A549 (cell line): ENCODE data around the gene LHB. TPM values are rescaled to one million over a fixed set of nuclear protein-coding genes. Genes with fewer than 3 reads are reported as not detected.
A peak's percentile ranks its signal among the peaks of the same experiment; 100 is the strongest.

Experiments used
- ATAC-seq, 2 experiments: fragments of 200-7000 bp in 1 of 2; fragments of >200 bp in 1 of 2; cut with Nextera tagmentation in 1 of 2; cut with Tn5 transposase in 1 of 2; 3 replicates each; pipeline versions ENCODE4 v1.8.0 to v1.9.1; 2018 to 2020; ENCODE audit warnings: mild to moderate bottlenecking in 1 of 2, moderate library complexity in 1 of 2
- CTCF ChIA-PET: fragments of 300-600 bp; sonication (Branson Sonifier 250); formaldehyde crosslinking; extraction: SDS; loops from one replicate; lab custom pipeline; 2021; ENCODE audit warnings: antibody characterized with exemption, inconsistent platforms; lab: Yijun Ruan, JAX
- POLR2A ChIA-PET: fragments of 350-600 bp; formaldehyde crosslinking; extraction: SDS; loops from one replicate; lab custom pipeline; 2021; ENCODE audit warnings: antibody characterized with exemption, inconsistent platforms; lab: Yijun Ruan, JAX
- DNase-seq, 2 experiments: peaks; one replicate each; pipeline versions ENCODE4 v3.0.0 to v3.0.0-alpha.2; 2011 to 2016; ENCODE audit warnings: low read depth in 1 of 2, low spot score in 1 of 2
- FAIRE-seq: peaks from 2 replicates; lab custom pipeline; 2011; peaks lifted over from hg19 to GRCh38; lab: Jason Lieb, UNC
- H3K27ac ChIP-seq, 2 experiments: fragments of >200 bp; sonication (Bioruptor Twin); formaldehyde crosslinking; 3 replicates each; pipeline ENCODE4 v1.5.1; 2016 to 2017
- H3K4me1 ChIP-seq: fragments of >200 bp; sonication (Bioruptor Twin); formaldehyde crosslinking; 3 replicates; pipeline ENCODE4 v1.6.1; 2016
- H3K4me2 ChIP-seq: fragments of >200 bp; sonication (Bioruptor Twin); formaldehyde crosslinking; 3 replicates; pipeline ENCODE4 v1.6.1; 2016
- H3K4me3 ChIP-seq: fragments of >200 bp; sonication (Bioruptor Twin); formaldehyde crosslinking; 3 replicates; pipeline ENCODE4 v1.5.1; 2016
- H3K9me3 ChIP-seq: fragments of >200 bp; sonication (Bioruptor Twin); formaldehyde crosslinking; 3 replicates; pipeline ENCODE4 v1.6.1; 2016
- CBX2 ChIP-seq: fragments of 200-600 bp; sonication (generic); IDR thresholded peaks from 2 replicates; pipeline ENCODE4 v1.6.1; 2016; ENCODE audit warnings: low read depth, mild to moderate bottlenecking, borderline replicate concordance
- FOSL2 ChIP-seq, 2 experiments: fragments of 450-650 bp in 1 of 2; fragments of >200 bp in 1 of 2; sonication (Bioruptor Twin) in 1 of 2; formaldehyde crosslinking; IDR thresholded peaks; 2 replicates each; pipeline versions ENCODE4 v1.5.0 to v1.6.1; 2016 to 2020; ENCODE audit warnings: mild to moderate bottlenecking in 1 of 2, moderate library complexity in 1 of 2
- GATA3 ChIP-seq: IDR thresholded peaks from 2 replicates; pipeline ENCODE4 v1.6.1; 2012; ENCODE audit warnings: borderline replicate concordance
- JUN ChIP-seq, 2 experiments: fragments of >200 bp; sonication (Bioruptor Twin); formaldehyde crosslinking; IDR thresholded peaks; 2 replicates in 1 of 2; 3 replicates in 1 of 2; pipeline ENCODE4 v1.6.1; 2016 to 2017
- SMC3 ChIP-seq: fragments of >200 bp; sonication (Bioruptor Twin); formaldehyde crosslinking; IDR thresholded peaks from 3 replicates; pipeline ENCODE4 v1.6.1; 2018; ENCODE audit warnings: inconsistent platforms
- ZSCAN20 ChIP-seq: fragments of 250-450 bp; sonication (Bioruptor Pico); IDR thresholded peaks from 2 replicates; pipeline ENCODE4 v1.8.0; 2022; ENCODE audit warnings: mild to moderate bottlenecking, moderate library complexity
- WGBS: methylation state at CpG from one replicate; pipeline ENCODE4 v1.1.6; 2017; ENCODE audit errors: missing lambda C conversion rate; 5-methylcytosine and 5-hydroxymethylcytosine counted together
- polyA plus RNA-seq, 4 experiments: library from polyadenylated mRNA; depleted of rRNA in 3 of 4; stranded (reverse); fragments of >200 nt; fragmentation: RNase III in 1 of 4; extraction: RNeasy Plus Mini Kit Qiagen cat#74134 plus additional on column Dnase treatment in 1 of 4; gene quantifications; 2 replicates in 3 of 4; 3 replicates in 1 of 4; pipeline ENCODE4 v1.2.3, GENCODE V29; 2011 to 2017
- TF ChIP-seq, protein P1 (sequence below): IDR thresholded peaks from 2 replicates; pipeline ENCODE4 v1.6.1; 2012
- TF ChIP-seq, protein P2 (sequence below): IDR thresholded peaks from 2 replicates; pipeline ENCODE4 v1.6.1; 2012
- TF ChIP-seq, protein P3 (sequence below): fragments of >200 bp; sonication (Bioruptor Twin); formaldehyde crosslinking; IDR thresholded peaks from 3 replicates; pipeline ENCODE4 v1.6.1; 2016

The LHB gene
- polyA plus RNA-seq, 2 of the 4 experiments (the other 2 are of a cell fraction) = 0.22 TPM; not detected in 1

DNA sequence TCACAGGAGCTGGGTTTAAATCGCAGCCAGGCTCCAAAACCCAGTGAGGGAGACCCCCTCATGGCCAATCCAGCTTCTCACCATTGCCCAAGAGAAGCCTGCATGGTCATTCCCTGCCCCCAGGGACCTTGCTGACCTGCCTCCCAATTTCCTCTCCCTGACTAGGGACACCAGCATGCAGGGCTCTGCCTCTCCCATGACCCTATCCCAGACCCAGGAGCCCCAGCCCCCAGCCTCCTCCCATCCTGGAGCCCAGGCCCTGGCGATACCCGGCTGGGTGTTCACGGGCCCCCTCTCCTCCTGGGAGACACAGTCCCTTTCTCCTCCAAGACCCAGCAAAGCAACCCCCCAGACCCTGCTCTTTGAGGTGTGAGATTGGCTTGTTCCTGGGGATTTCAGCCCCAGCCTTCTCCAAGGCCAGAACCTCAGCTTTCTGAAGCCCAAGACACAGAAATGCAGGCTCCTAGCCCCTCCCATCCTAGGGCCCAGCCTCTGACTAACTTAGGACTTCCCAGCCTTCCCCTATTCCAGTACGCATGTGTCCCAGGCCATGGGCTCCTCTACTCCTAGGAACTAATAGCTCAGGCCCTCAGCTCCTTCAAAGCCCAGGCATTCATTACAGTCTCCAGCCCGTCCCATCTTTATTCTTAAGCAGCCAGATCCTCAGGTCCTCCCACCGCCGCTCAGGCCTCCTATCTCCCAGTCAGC lies 24.9 kb downstream of the LHB start:
- DNase-seq = peak; percentile 63 to 75
- Histone ChIP-seq H3K4me3 (peak overlapping the region; percentile 73), H3K9me3 (no peaks in the 10 kb centered on the region), H3K4me1 (peaks cover 20% of the 10 kb centered on the region)
- WGBS = 61% methylated on average over 8 of the region's 8 CpGs
- TF ChIP-seq, protein P1, sequence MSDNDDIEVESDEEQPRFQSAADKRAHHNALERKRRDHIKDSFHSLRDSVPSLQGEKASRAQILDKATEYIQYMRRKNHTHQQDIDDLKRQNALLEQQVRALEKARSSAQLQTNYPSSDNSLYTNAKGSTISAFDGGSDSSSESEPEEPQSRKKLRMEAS = peak; percentile 30; the same call in 1 of the 2 replicates
- TF ChIP-seq ZSCAN20 (CRISPR knock-in tag) = no peak
- TF ChIP-seq, all 56 proteins: peak for 1
- FAIRE-seq = no peak
- ATAC-seq = peak; percentile 48 to 60
- CTCF ChIA-PET = interaction anchor here (0.6 to 14.7 kb wide), 17 partner anchors 14 to 233 kb away, joined by 3 to 408 read pairs (median 5); partner anchors contain the start of genes CGB7 and LHB
- Histone ChIP-seq H3K4me2 (peak overlapping the region; percentile 93), H3K27ac (peak overlapping the region; percentile 76 to 87)
- POLR2A ChIA-PET = interaction anchor here (0.6 to 1.9 kb wide), 4 partner anchors 13 to 146 kb away, joined by 3 to 9 read pairs (median 4); partner anchors contain the start of genes FTL and PPP1R15A

DNA sequence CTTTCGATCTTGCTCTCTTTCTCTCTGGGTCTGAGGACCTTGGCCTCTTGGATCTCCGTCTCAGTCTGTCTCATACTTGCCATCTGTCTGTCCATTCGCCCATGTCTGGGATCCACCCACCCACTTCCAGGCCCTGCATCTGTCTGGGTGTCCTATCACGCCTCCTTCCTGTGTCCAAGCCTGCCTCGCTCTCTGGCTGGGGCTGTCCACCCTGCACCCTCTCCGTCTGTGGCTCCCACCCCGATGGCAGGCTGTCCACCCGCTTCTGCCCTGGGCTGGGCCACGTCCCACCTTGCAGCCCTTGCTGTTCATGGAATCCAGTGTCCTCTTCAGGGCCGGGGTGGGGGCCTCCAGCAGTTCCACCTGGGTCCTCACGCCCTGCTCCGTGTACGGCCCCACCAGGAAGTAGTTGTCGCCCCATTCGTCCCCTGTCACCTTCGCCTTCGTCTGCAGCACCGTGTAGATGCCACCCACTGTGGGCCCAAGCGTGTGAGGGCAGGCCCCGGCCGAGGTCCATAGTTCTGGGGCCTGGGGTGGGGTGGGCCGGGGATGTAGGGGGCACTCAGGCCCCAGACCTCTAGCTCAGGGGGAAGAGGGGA lies 25.8 kb downstream of the LHB start:
- ATAC-seq (no peak), FAIRE-seq (no peak), DNase-seq (no peak)
- Histone ChIP-seq H3K4me2 (peak overlapping the region; percentile 93; the same call in 1 of the 3 replicates), H3K4me3 (no peak overlapping the region), H3K9me3 (no peaks in the 10 kb centered on the region), H3K4me1 (peaks cover 20% of the 10 kb centered on the region), H3K27ac (peak overlapping the region in 1 of 2 experiments; percentile 87; a peak in 3 of 6 replicates)
- no peak for TF ChIP-seq SMC3
- TF ChIP-seq JUN (IDR thresholded peaks at IDR 0.05) = no peak
- TF ChIP-seq, protein P2, sequence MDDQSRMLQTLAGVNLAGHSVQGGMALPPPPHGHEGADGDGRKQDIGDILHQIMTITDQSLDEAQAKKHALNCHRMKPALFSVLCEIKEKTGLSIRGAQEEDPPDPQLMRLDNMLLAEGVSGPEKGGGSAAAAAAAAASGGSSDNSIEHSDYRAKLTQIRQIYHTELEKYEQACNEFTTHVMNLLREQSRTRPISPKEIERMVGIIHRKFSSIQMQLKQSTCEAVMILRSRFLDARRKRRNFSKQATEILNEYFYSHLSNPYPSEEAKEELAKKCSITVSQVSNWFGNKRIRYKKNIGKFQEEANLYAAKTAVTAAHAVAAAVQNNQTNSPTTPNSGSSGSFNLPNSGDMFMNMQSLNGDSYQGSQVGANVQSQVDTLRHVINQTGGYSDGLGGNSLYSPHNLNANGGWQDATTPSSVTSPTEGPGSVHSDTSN = no peak
- no peak for TF ChIP-seq GATA3
- no peak for TF ChIP-seq ZSCAN20 (CRISPR knock-in tag)
- no peak for TF ChIP-seq CBX2
- WGBS = 95% methylated on average over 15 of the region's 22 CpGs
- POLR2A ChIA-PET = interaction anchor here (0.6 kb wide), 1 partner anchor 145 kb away, joined by 3 read pairs; no protein-coding TSS in a partner anchor
- CTCF ChIA-PET = interaction anchor here (0.7 to 14.7 kb wide), 12 partner anchors 13 to 211 kb away, joined by 3 to 408 read pairs (median 4); partner anchors contain the start of genes CGB7, HSD17B14 and LHB

DNA sequence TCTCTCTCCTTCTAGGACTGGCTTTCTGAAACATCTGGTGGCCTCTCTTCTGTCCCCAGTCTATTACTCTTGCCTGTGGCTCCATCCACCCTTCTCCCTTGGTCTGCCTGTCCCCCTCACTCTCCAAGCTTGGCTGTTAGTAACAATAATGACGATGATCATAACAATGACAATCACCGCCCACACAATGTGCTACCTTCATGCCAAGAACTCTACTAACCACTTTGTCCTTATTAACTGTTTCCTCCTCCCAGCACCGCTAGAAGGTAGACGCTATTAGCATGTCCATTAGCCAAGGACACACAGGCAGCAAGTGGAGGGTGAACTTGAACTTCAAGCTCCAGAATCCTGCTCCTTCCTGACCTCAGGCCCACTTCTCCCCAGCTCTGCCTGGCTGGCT lies 26.5 kb downstream of the LHB start:
- H3K4me3 ChIP-seq = no peak overlapping the region
- POLR2A ChIA-PET = no interaction called here

DNA sequence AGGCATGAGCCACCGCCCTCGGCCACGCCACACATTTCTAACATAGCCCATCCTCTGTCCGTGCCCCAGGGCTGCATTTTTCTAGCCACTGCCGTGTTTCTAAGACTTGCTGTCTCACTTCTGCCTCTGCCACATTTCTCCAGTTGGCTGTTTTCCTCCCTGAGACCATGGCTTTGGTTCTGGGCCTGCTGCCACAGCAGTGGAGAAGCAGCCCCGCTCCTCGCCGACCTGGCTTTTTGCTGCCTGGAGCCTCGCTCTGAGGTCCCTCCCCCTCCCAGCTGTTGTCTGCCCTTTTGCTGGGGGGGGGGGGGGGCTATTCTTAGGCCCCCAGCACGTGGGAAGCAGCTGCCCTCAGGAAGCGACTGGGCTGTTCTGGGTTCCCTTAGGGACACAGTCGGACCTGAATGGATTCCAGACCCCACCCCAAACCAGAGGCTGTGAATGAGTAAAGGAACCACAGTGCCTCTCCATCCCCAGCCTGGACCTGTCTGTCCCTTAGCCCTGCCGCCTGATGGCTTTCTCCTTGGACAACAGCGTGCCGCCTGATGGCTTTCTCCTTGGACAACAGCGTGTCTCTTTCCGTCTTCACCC lies 27.1 kb downstream of the LHB start:
- no peak overlapping the region for H3K27ac ChIP-seq
- no peak overlapping the region for H3K4me2 ChIP-seq
- DNase-seq = no peak
- no peak overlapping the region for H3K4me3 ChIP-seq
- peaks cover 12% of the 10 kb centered on the region for H3K4me1 ChIP-seq
- no peaks in the 10 kb centered on the region for H3K9me3 ChIP-seq
- ATAC-seq = no peak
- FAIRE-seq = no peak
- ChIA-PET CTCF (interaction anchor here (0.6 to 14.7 kb wide), 7 partner anchors 8 to 292 kb away, joined by 3 to 408 read pairs (median 5); partner anchors contain the start of genes CGB7 and LHB), POLR2A (no interaction called here)
- 85% methylated on average over 17 of the region's 17 CpGs for WGBS
- TF ChIP-seq, protein P3, sequence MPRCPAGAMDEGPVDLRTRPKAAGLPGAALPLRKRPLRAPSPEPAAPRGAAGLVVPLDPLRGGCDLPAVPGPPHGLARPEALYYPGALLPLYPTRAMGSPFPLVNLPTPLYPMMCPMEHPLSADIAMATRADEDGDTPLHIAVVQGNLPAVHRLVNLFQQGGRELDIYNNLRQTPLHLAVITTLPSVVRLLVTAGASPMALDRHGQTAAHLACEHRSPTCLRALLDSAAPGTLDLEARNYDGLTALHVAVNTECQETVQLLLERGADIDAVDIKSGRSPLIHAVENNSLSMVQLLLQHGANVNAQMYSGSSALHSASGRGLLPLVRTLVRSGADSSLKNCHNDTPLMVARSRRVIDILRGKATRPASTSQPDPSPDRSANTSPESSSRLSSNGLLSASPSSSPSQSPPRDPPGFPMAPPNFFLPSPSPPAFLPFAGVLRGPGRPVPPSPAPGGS = no peak
- no peak for TF ChIP-seq ZSCAN20 (CRISPR knock-in tag)

More for the DNA sequence above, 26.5 kb downstream of the LHB start:
- no peak overlapping the region for H3K27ac ChIP-seq
- TF ChIP-seq FOSL2 (IDR thresholded peaks at IDR 0.05) (no peak), FOSL2 (CRISPR knock-in tag; IDR thresholded peaks at IDR 0.05) (no peak)
- TF ChIP-seq, all 56 proteins: peak for 0
- DNase-seq = no peak
- CTCF ChIA-PET = interaction anchor here (0.7 to 14.7 kb wide), 7 partner anchors 12 to 212 kb away, joined by 3 to 408 read pairs (median 4); partner anchors contain the start of genes CGB7, HSD17B14 and LHB
- Histone ChIP-seq H3K4me1 (peaks cover 18% of the 10 kb centered on the region), H3K4me2 (no peak overlapping the region), H3K9me3 (no peaks in the 10 kb centered on the region)
- WGBS = 91% methylated on average over 4 of the region's 4 CpGs
- ATAC-seq = no peak
- FAIRE-seq = no peak
